Esophagus squamous epithelium (tissue), 5 donors: ENCODE results near the gene PLEKHJ1. TPM values are rescaled to one million over a fixed set of nuclear protein-coding genes. Genes with fewer than 3 reads are reported as not detected.

ENCODE experiments used
- DNase-seq: peaks from one replicate; lab custom pipeline; 2025; lab: John Stamatoyannopoulos, UW
- H3K27ac ChIP-seq, 4 donors: fragments of 200-600 bp; sonication (generic); one replicate each; pipeline ENCODE4 v1.5.1; 2016 to 2019; ENCODE audit warnings: mild to moderate bottlenecking in 1 of 4
- H3K27me3 ChIP-seq, 4 donors: fragments of 200-600 bp; sonication (generic); 1 replicate in 3 of 4; 2 replicates in 1 of 4; pipeline versions ENCODE4 v1.5.1 to v1.6.0; 2017 to 2021; ENCODE audit warnings: antibody characterized with exemption in 1 of 4
- H3K36me3 ChIP-seq, 3 donors: fragments of 200-600 bp; sonication (generic); one replicate each; pipeline ENCODE4 v1.5.1; 2016 to 2019
- H3K4me1 ChIP-seq, 3 donors: fragments of 200-600 bp; sonication (generic); one replicate each; pipeline ENCODE4 v1.5.1; 2017 to 2019
- H3K4me3 ChIP-seq, 4 donors: fragments of 200-600 bp; sonication (generic); 1 replicate in 3 of 4; 2 replicates in 1 of 4; pipeline ENCODE4 v1.5.1; 2016 to 2019; ENCODE audit warnings: mild to moderate bottlenecking in 2 of 4, moderate library complexity in 1 of 4
- H3K9me3 ChIP-seq, 3 donors: fragments of 200-600 bp; sonication (generic); one replicate each; pipeline ENCODE4 v1.5.1; 2016 to 2019
- POLR2A ChIP-seq, 4 donors: fragments of 450-650 bp; IDR thresholded peaks; one replicate each; pipeline ENCODE4 v1.6.1; 2017; ENCODE audit warnings: antibody characterized with exemption in 4 of 4, mild to moderate bottlenecking in 4 of 4, moderate library complexity in 3 of 4
- WGBS, 2 donors: methylation state at CpG; one replicate each; pipeline ENCODE4 v1.1.5; 2018; 5-methylcytosine and 5-hydroxymethylcytosine counted together
- intact Hi-C: fragments of 100-400 bp; cut with DNase I; formaldehyde crosslinking; loops from one replicate; pipeline ENCODE4 v1.15.0; 2022
- total RNA-seq, 4 donors: library from RNA; depleted of rRNA; stranded (reverse); fragments of >200 nt; gene quantifications; one replicate each; pipeline ENCODE4 v1.1.0, GENCODE V29; 2016
- TF ChIP-seq, protein P1 (sequence below), 6 experiments: fragments of 450-650 bp in 4 of 6; fragments of 200-600 bp in 2 of 6; sonication (generic) in 2 of 6; IDR thresholded peaks; one replicate each; pipeline ENCODE4 v1.5.1; 2016 to 2019; ENCODE audit warnings: antibody characterized with exemption in 6 of 6, mild to moderate bottlenecking in 4 of 6, moderate library complexity in 4 of 6
- donor health status: DM: yes; HTN: yes; CAD: no.

The PLEKHJ1 gene
- total RNA-seq, 4 donors from 2014 or later, result 44.8 to 56.5 (median 48.8) TPM

- TF ChIP-seq, protein P1, sequence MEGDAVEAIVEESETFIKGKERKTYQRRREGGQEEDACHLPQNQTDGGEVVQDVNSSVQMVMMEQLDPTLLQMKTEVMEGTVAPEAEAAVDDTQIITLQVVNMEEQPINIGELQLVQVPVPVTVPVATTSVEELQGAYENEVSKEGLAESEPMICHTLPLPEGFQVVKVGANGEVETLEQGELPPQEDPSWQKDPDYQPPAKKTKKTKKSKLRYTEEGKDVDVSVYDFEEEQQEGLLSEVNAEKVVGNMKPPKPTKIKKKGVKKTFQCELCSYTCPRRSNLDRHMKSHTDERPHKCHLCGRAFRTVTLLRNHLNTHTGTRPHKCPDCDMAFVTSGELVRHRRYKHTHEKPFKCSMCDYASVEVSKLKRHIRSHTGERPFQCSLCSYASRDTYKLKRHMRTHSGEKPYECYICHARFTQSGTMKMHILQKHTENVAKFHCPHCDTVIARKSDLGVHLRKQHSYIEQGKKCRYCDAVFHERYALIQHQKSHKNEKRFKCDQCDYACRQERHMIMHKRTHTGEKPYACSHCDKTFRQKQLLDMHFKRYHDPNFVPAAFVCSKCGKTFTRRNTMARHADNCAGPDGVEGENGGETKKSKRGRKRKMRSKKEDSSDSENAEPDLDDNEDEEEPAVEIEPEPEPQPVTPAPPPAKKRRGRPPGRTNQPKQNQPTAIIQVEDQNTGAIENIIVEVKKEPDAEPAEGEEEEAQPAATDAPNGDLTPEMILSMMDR (IDR thresholded peaks at IDR 0.05), result no peak
- TF ChIP-seq POLR2A (IDR thresholded peaks at IDR 0.05), result no peak
- WGBS, 2 donors, result 91 to 94% methylated on average over 6 to 12 of the region's 17 CpGs
- Histone ChIP-seq H3K4me3 (no peak overlapping the region), H3K36me3 (peaks cover 20 to 100% (median 27%) of the 10 kb centered on the region in 3 donors), H3K4me1 (peaks cover 0 to 17% (median 4%) of the 10 kb centered on the region in 3 donors), H3K27ac (no peak overlapping the region), H3K27me3 (no peaks in the 10 kb centered on the region), H3K9me3 (no peaks in the 10 kb centered on the region)
- intact Hi-C loops, result no loop called here
- no peak for DNase-seq
These were observed 43.3 kb downstream of the PLEKHJ1 start for GRCh38 chr19:2192862-2193261.

DNA sequence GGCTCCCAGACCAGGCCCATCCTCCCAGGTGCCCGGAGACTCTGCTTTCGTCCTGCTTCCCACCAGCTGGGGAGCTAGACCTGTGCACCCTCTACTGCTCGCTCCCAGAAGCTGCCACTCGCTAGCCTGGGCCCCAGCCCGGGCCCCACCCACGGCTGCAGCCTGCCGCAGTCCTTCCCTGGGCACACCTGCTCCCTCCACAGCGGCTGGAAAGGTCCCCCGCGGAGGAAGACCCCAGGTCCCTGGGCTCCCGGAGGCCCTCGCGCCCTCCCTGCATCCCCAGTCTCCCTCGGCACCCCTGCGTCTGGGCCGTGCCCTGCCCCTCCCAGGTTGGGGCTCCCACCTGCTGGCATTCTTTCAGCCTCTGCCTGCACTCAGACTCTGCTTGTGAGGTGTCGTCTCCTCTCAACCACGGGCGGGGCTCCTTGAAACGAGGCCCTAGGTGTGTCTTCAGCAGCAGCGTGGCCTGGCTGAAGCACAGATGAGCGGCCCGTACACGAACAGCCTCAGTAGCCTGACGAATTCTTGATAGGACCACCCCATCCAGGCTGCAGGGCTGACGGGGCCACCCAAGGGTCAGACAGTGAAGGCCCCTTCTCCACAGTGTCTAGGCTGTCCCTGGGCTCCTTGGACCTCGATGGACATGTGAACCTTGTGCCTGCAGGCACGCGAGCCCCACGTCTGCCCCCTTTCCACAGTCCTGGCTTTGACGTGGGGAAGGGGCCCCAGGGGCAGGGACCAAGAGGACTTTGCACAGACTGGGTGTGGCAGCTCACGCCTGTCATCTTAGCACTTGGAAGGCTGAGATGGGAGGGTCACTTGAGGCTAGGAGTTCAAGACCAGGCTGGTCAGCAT is 44.4 kb downstream of the PLEKHJ1 start:
- no peaks in the 10 kb centered on the region for H3K9me3 ChIP-seq
- no peaks in the 10 kb centered on the region for H3K27me3 ChIP-seq
- H3K4me1 ChIP-seq, result peaks cover 6 to 26% (median 12%) of the 10 kb centered on the region in 3 donors
- no peak overlapping the region for H3K27ac ChIP-seq
- intact Hi-C loops, result no loop called here
- peaks cover 20 to 100% (median 29%) of the 10 kb centered on the region in 3 donors for H3K36me3 ChIP-seq
- no peak overlapping the region for H3K4me3 ChIP-seq
- no peak for DNase-seq
- TF ChIP-seq POLR2A (IDR thresholded peaks at IDR 0.05), result no peak
- TF ChIP-seq, protein P1 (IDR thresholded peaks at IDR 0.05), result no peak
- 82 to 100% methylated on average over 1 to 2 of the region's 32 CpGs for WGBS, 2 donors

DNA sequence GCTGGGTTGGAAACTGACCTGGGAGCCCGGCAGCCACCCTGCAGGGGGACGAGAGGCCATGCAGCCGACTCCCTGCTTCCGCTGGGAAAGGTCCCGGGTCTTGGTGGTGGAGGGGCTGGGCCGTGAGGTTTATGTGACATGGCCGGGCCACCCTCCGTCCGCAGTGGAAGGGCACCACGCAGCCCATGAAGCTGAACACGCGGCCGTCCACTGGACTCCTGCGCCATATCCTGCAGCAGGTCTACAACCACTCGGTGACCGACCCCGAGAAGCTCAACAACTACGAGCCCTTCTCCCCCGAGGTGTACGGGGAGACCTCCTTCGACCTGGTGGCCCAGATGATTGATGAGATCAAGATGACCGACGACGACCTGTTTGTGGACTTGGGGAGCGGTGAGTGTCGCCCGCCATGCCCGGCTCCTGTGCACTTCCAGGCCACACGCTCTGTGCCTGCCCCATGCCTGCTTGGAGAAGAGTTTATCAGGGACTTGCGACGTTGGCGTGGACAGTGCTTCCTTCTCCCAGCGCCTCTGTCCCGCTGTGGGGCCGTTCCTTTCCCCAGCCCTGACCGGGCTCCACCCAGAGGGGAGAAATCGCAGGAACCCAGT is 45.2 kb downstream of the PLEKHJ1 start:
- H3K4me3 ChIP-seq, result no peak overlapping the region
- intact Hi-C loops, result no loop called here
- H3K4me1 ChIP-seq, result peaks cover 13 to 33% (median 18%) of the 10 kb centered on the region in 3 donors
- H3K27ac ChIP-seq, result no peak overlapping the region
- H3K9me3 ChIP-seq, result no peaks in the 10 kb centered on the region
- H3K36me3 ChIP-seq, result peaks cover 20 to 100% (median 30%) of the 10 kb centered on the region in 3 donors
- no peak for DNase-seq
- 93 to 99% methylated on average over 9 to 12 of the region's 37 CpGs for WGBS, 2 donors
- no peaks in the 10 kb centered on the region for H3K27me3 ChIP-seq
- TF ChIP-seq, protein P1 (IDR thresholded peaks at IDR 0.05), result no peak

GRCh38 chr19:2189880-2190279 is 46.2 kb downstream of the PLEKHJ1 start:
- H3K4me1 ChIP-seq, result peaks cover 13 to 44% (median 18%) of the 10 kb centered on the region in 3 donors
- DNase-seq, result no peak
- peaks cover 20 to 100% (median 26%) of the 10 kb centered on the region in 3 donors for H3K36me3 ChIP-seq
- H3K4me3 ChIP-seq, result no peak overlapping the region
- H3K27me3 ChIP-seq, result no peaks in the 10 kb centered on the region
- 60% methylated on average over 5 of the region's 16 CpGs; no CpG with 5 or more reads in 1 of the 2 donors for WGBS, 2 donors
- TF ChIP-seq, protein P1 (IDR thresholded peaks at IDR 0.05), result no peak
- no peak for TF ChIP-seq POLR2A (IDR thresholded peaks at IDR 0.05)
- H3K9me3 ChIP-seq, result no peaks in the 10 kb centered on the region
- intact Hi-C loops, result no loop called here
- no peak overlapping the region for H3K27ac ChIP-seq
